Mesothelial cell of epicardium (in vitro differentiated cells): ENCODE results near the gene EBF4. TPM values are rescaled to one million over a fixed set of nuclear protein-coding genes. Genes with fewer than 3 reads are reported as not detected.

Experiments used
- DNase-seq, 2 experiments: peaks; one replicate each; pipeline ENCODE4 v3.0.0; 2021; ENCODE audit warnings: low spot score in 2 of 2; ENCODE audit not compliant: unreplicated experiment in 2 of 2
- H3K27ac Mint-ChIP-seq: 2 replicates; pipeline ENCODE4 v1.8.0; 2021; ENCODE audit warnings: mixed read lengths
- H3K27me3 Mint-ChIP-seq: 2 replicates; pipeline ENCODE4 v1.8.0; 2021; ENCODE audit warnings: low read depth, mixed read lengths
- H3K36me3 Mint-ChIP-seq: 2 replicates; pipeline ENCODE4 v1.8.0; 2021; ENCODE audit warnings: mixed read lengths
- H3K4me1 Mint-ChIP-seq: 2 replicates; pipeline ENCODE4 v1.8.0; 2021; ENCODE audit warnings: mixed read lengths
- H3K4me3 Mint-ChIP-seq: 2 replicates; pipeline ENCODE4 v1.8.0; 2021; ENCODE audit warnings: mild to moderate bottlenecking, moderate library complexity, mixed read lengths
- H3K9me3 Mint-ChIP-seq: 2 replicates; pipeline ENCODE4 v1.8.0; 2021; ENCODE audit warnings: mixed read lengths
- CTCF ChIP-seq: fragments of 200-600 bp; sonication (generic); IDR thresholded peaks from one replicate; pipeline ENCODE4 v1.5.0; 2021; ENCODE audit warnings: antibody characterized with exemption; ENCODE audit not compliant: unreplicated experiment
- total RNA-seq: library from RNA; stranded (reverse); gene quantifications from 3 replicates; pipeline ENCODE4 v1.2.1, GENCODE V29; 2021

Gene EBF4
- total RNA-seq, 1 donor from 2014 or later, result 65.5 TPM

GRCh38 chr20:2749343-2749950 lies 56.9 kb downstream of the EBF4 start:
- H3K27ac Mint-ChIP-seq, result no peak overlapping the region
- H3K4me1 Mint-ChIP-seq, result peaks cover 22% of the 10 kb centered on the region
- no peak overlapping the region for H3K4me3 Mint-ChIP-seq
- H3K9me3 Mint-ChIP-seq, result no peaks in the 10 kb centered on the region
- H3K36me3 Mint-ChIP-seq, result peaks cover 3% of the 10 kb centered on the region
- TF ChIP-seq CTCF, result no peak
- peaks cover 90% of the 10 kb centered on the region for H3K27me3 Mint-ChIP-seq
- no peak for DNase-seq

GRCh38 chr20:2749951-2750490 lies 57.4 kb downstream of the EBF4 start:
- peaks cover 90% of the 10 kb centered on the region for H3K27me3 Mint-ChIP-seq
- no peak for DNase-seq

GRCh38 chr20:2750491-2751251 lies 58.1 kb downstream of the EBF4 start:
- Mint-ChIP-seq H3K4me3 (peak overlapping the region; percentile 53), H3K36me3 (peaks cover 3% of the 10 kb centered on the region), H3K27ac (no peak overlapping the region), H3K4me1 (peaks cover 22% of the 10 kb centered on the region), H3K27me3 (peaks cover 90% of the 10 kb centered on the region), H3K9me3 (no peaks in the 10 kb centered on the region)
- no peak for DNase-seq
- TF ChIP-seq CTCF, result no peak

More at GRCh38 chr20:2749951-2750490, 57.4 kb downstream of the EBF4 start:
- peaks cover 3% of the 10 kb centered on the region for H3K36me3 Mint-ChIP-seq
- no peak overlapping the region for H3K4me3 Mint-ChIP-seq
- no peaks in the 10 kb centered on the region for H3K9me3 Mint-ChIP-seq
- no peak overlapping the region for H3K27ac Mint-ChIP-seq
- no peak for TF ChIP-seq CTCF
- H3K4me1 Mint-ChIP-seq, result peaks cover 22% of the 10 kb centered on the region

GRCh38 chr20:2751347-2751877 lies 58.8 kb downstream of the EBF4 start:
- Mint-ChIP-seq H3K9me3 (no peaks in the 10 kb centered on the region), H3K27ac (no peak overlapping the region), H3K36me3 (peaks cover 3% of the 10 kb centered on the region), H3K27me3 (peaks cover 90% of the 10 kb centered on the region), H3K4me1 (peaks cover 22% of the 10 kb centered on the region), H3K4me3 (peak overlapping the region; percentile 43)
- TF ChIP-seq CTCF, result no peak
- DNase-seq, result no peak

- Mint-ChIP-seq H3K4me1 (peaks cover 22% of the 10 kb centered on the region), H3K27ac (no peak overlapping the region), H3K9me3 (no peaks in the 10 kb centered on the region), H3K27me3 (peaks cover 90% of the 10 kb centered on the region), H3K4me3 (no peak overlapping the region), H3K36me3 (peaks cover 3% of the 10 kb centered on the region)
- no peak for DNase-seq
- TF ChIP-seq CTCF, result no peak
Measured at GRCh38 chr20:2751878-2752566, 59.4 kb downstream of the EBF4 start.
